Smooth muscle cell (in vitro differentiated cells): Measurements from ENCODE around the gene OSBPL2. TPM values are rescaled to one million over a fixed set of nuclear protein-coding genes. Genes with fewer than 3 reads are reported as not detected.

Source experiments
- DNase-seq: peaks from one replicate; lab custom pipeline; 2025; ENCODE audit not compliant: unreplicated experiment; lab: John Stamatoyannopoulos, UW
- H2AFZ ChIP-seq: fragments of 200-600 bp; sonication (generic); 2 replicates; pipeline ENCODE4 v1.6.0; 2016; ENCODE audit warnings: antibody characterized with exemption, low read depth, mild to moderate bottlenecking
- H3F3A ChIP-seq: fragments of 200-600 bp; sonication (generic); 2 replicates; pipeline ENCODE4 v1.6.0; 2017; ENCODE audit warnings: antibody characterized with exemption, low read depth
- H3K27ac ChIP-seq: fragments of 200-600 bp; sonication (generic); 2 replicates; pipeline ENCODE4 v1.5.1; 2016; ENCODE audit warnings: low read depth, mild to moderate bottlenecking
- H3K27me3 ChIP-seq: fragments of 200-600 bp; sonication (generic); 2 replicates; pipeline ENCODE4 v1.6.1; 2016; ENCODE audit warnings: low read depth, mild to moderate bottlenecking
- H3K36me3 ChIP-seq: fragments of 200-600 bp; sonication (generic); 2 replicates; pipeline ENCODE4 v1.5.1; 2016; ENCODE audit warnings: low read depth
- H3K4me1 ChIP-seq: fragments of 200-600 bp; sonication (generic); 2 replicates; pipeline ENCODE4 v1.5.1; 2016; ENCODE audit warnings: low read depth
- H3K4me2 ChIP-seq: fragments of 200-600 bp; sonication (generic); 2 replicates; pipeline ENCODE4 v1.6.0; 2016; ENCODE audit warnings: mild to moderate bottlenecking
- H3K4me3 ChIP-seq: fragments of 200-600 bp; sonication (generic); 2 replicates; pipeline ENCODE4 v1.5.1; 2016; ENCODE audit warnings: mild to moderate bottlenecking
- H3K79me2 ChIP-seq: fragments of 200-600 bp; sonication (generic); 2 replicates; pipeline ENCODE4 v1.6.0; 2016; ENCODE audit warnings: low read depth, mild to moderate bottlenecking
- H3K9ac ChIP-seq: fragments of 200-600 bp; sonication (generic); 2 replicates; pipeline ENCODE4 v1.6.0; 2016; ENCODE audit warnings: low read depth
- H3K9me3 ChIP-seq: fragments of 200-600 bp; sonication (generic); replicated peaks from 2 replicates; pipeline ENCODE4 v1.5.1; 2016; ENCODE audit warnings: low read depth
- H4K20me1 ChIP-seq: fragments of 200-600 bp; sonication (generic); 2 replicates; pipeline ENCODE4 v1.6.0; 2016; ENCODE audit warnings: low read depth
- WGBS: methylation state at CpG from one replicate; pipeline ENCODE4 v1.1.7; 2016; ENCODE audit warnings: low lambda C conversion rate; 5-methylcytosine and 5-hydroxymethylcytosine counted together
- polyA plus RNA-seq: library from polyadenylated mRNA; unstranded; fragments of >200 nt; fragmentation: Nextera tagmentation; extraction: Ambion mirVana; gene quantifications from 2 replicates; pipeline ENCODE4 v1.2.1, GENCODE V29; 2016
- total RNA-seq: library from RNA; depleted of rRNA; stranded (reverse); fragments of >200 nt; gene quantifications from 2 replicates; pipeline ENCODE4 v1.2.3, GENCODE V29; 2014
- TF ChIP-seq, protein P1 (sequence below): fragments of 200-600 bp; sonication (generic); IDR thresholded peaks from 2 replicates; pipeline ENCODE4 v1.5.1; 2017; ENCODE audit warnings: borderline replicate concordance, mild to moderate bottlenecking, antibody characterized with exemption; ENCODE audit not compliant: insufficient read depth, poor library complexity, severe bottlenecking

The OSBPL2 gene
- total and polyA plus RNA-seq, 2 experiments from 2014 or later, result 34.3 to 37.0 TPM

DNA sequence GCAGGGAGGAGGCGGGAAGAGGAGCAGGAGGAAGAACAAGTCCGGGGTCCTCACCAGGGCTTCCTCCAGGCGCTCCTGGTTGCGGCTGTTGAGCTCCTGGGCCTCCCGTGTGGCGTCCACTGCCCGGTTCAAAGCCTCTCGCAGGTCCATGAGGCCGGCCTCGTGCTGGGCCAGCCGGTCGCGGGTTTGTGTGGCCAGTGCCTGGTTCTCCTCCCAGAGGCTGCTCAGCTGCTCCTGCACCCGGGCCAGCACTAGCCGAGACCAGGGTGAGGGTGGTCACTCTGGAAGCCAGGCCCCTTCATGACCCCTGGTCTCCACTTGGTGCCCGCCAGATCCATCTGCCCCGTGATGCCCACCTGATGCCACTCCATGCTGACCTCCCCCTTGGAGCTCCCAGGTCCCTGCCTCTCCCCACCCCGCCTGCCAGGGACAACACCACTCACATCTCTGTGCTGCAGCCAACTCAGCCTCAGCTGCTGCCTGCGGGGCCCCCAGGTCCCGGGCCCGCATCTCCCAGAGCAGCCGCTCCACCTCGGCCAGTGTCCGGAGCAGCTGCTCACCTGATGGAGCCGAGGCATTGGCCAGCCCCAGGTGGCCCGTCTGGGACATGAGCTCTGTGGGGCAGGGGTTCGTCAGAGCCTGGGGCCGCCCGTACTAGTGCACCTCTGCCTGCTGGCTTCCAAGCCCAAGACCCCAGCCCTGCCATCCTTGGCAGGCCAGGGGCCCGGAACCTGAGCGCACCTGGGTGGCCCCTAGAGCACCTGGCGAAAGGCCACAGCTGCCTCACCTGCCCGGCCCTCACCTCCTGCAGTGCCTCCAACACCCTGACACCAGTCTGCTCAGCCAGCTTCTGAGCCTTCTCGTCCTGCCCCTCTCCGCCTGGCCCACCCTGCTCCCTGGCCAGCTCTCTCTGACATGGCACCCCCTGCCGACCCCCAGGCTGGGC lies 80.4 kb downstream of the OSBPL2 start:
- TF ChIP-seq, protein P1, sequence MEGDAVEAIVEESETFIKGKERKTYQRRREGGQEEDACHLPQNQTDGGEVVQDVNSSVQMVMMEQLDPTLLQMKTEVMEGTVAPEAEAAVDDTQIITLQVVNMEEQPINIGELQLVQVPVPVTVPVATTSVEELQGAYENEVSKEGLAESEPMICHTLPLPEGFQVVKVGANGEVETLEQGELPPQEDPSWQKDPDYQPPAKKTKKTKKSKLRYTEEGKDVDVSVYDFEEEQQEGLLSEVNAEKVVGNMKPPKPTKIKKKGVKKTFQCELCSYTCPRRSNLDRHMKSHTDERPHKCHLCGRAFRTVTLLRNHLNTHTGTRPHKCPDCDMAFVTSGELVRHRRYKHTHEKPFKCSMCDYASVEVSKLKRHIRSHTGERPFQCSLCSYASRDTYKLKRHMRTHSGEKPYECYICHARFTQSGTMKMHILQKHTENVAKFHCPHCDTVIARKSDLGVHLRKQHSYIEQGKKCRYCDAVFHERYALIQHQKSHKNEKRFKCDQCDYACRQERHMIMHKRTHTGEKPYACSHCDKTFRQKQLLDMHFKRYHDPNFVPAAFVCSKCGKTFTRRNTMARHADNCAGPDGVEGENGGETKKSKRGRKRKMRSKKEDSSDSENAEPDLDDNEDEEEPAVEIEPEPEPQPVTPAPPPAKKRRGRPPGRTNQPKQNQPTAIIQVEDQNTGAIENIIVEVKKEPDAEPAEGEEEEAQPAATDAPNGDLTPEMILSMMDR, result no peak
- no peak overlapping the region for H3K27ac ChIP-seq
- no peak overlapping the region for H2AFZ ChIP-seq
- no peak overlapping the region for H3K4me2 ChIP-seq
- no peaks in the 10 kb centered on the region for H3F3A ChIP-seq
- no peaks in the 10 kb centered on the region for H3K27me3 ChIP-seq
- no peaks in the 10 kb centered on the region for H3K4me1 ChIP-seq
- H4K20me1 ChIP-seq, result no peaks in the 10 kb centered on the region
- H3K79me2 ChIP-seq, result no peaks in the 10 kb centered on the region
- H3K9me3 ChIP-seq, result no peaks in the 10 kb centered on the region
- DNase-seq, result no peak
- H3K4me3 ChIP-seq, result no peak overlapping the region
- no peaks in the 10 kb centered on the region for H3K36me3 ChIP-seq
- 98% methylated on average over 19 of the region's 36 CpGs for WGBS
- H3K9ac ChIP-seq, result no peak overlapping the region

DNA sequence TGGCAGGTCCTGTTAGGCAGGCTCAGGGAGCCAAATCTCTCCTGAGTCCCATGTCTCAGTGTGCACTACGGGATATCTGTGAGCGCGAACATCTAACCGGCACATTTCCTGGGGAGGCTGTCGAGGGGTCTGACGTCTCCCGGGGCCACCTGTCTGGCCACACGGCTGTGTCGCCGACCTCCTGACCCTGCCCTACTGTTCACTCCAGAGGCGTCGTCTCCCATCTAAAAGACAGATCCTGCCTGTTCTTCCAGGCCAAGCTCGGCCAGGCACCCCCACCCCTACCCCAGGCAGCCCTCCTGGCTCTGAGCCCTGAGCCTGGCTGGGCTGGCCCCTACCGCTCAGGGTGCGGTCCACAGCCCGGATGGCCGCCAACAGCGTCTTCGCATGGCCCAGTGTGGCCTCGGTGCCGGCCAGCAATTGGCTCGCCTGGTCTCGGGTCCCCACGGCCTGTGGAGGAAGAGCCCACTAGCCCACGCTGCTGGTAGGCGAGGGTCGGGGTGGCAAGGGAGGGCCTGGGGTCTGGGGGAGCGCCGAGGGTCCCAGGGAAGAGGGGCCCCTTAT lies 81.1 kb downstream of the OSBPL2 start:
- no peaks in the 10 kb centered on the region for H3K79me2 ChIP-seq
- TF ChIP-seq, protein P1, result no peak
- H4K20me1 ChIP-seq, result no peaks in the 10 kb centered on the region
- no peaks in the 10 kb centered on the region for H3K27me3 ChIP-seq
- H3K4me3 ChIP-seq, result no peak overlapping the region
- no peaks in the 10 kb centered on the region for H3K4me1 ChIP-seq
- DNase-seq, result no peak
- no peaks in the 10 kb centered on the region for H3K9me3 ChIP-seq
- no peak overlapping the region for H3K27ac ChIP-seq
- H3F3A ChIP-seq, result no peaks in the 10 kb centered on the region
- no peak overlapping the region for H3K9ac ChIP-seq
- WGBS, result 94% methylated on average over 29 of the region's 29 CpGs
- no peak overlapping the region for H2AFZ ChIP-seq
- no peaks in the 10 kb centered on the region for H3K36me3 ChIP-seq
- H3K4me2 ChIP-seq, result no peak overlapping the region

DNA sequence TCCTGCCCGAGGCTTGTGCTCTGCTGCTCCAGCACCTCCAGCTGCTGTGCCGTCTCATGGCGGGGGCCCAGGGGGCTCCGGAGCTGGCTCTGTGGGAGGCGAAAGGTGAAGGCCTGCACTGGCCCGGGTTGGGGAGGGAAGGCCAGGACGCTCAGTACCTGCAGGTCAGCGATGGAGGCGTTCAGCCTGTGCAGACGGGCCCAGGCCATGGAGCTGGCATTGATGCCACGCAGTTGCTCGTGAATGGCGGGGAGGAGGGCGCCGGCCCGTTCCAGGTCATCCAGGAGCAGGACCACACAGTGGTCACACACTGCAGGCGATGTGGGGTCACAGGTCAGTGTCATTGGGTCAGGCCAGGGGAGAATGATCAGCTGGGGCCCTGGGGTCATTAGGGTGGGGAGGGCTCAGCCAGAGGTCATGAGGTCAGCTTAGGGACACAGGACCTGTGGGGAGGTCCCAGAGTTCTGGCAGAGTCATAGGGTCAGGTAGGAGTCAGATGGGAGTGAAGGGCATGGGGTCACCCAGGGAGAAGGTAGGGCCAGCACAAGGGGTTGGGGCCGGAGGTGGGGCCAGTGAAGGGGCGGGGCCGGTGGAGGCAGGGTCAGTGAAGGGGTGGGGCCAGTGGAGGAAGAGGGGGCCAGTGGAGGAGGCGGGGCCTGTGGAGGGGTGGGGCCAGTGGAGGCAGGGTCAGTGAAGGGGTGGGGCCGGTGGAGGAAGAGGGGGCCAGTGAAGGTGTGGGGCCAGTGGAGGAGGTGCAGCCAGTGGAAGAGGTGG lies 82.4 kb downstream of the OSBPL2 start:
- no peak for DNase-seq
- 95% methylated on average over 21 of the region's 22 CpGs for WGBS

More for the DNA sequence above, 82.4 kb downstream of the OSBPL2 start:
- Histone ChIP-seq H3K36me3 (no peaks in the 10 kb centered on the region), H3K27ac (no peak overlapping the region), H2AFZ (no peak overlapping the region), H3K4me2 (no peak overlapping the region), H3K27me3 (no peaks in the 10 kb centered on the region), H3F3A (no peaks in the 10 kb centered on the region), H3K9ac (no peak overlapping the region), H4K20me1 (no peaks in the 10 kb centered on the region), H3K4me3 (no peak overlapping the region), H3K9me3 (no peaks in the 10 kb centered on the region), H3K79me2 (no peaks in the 10 kb centered on the region), H3K4me1 (no peaks in the 10 kb centered on the region)
- TF ChIP-seq, protein P1, result no peak
